Testis (tissue), 3 donors: ENCODE results near the gene LDAH. TPM values are rescaled to one million over a fixed set of nuclear protein-coding genes. Genes with fewer than 3 reads are reported as not detected.

Experiments
- DNase-seq: peaks from one replicate; pipeline ENCODE4 v3.0.0-alpha.2; 2019
- H3K27ac ChIP-seq, 2 donors: fragments of 200-600 bp; sonication (generic); one replicate each; pipeline ENCODE4 v1.5.1; 2019
- H3K27me3 ChIP-seq: fragments of 200-600 bp; sonication (generic); one replicate; pipeline ENCODE4 v1.5.1; 2019
- H3K36me3 ChIP-seq: fragments of 200-600 bp; sonication (generic); one replicate; pipeline ENCODE4 v1.5.1; 2017; ENCODE audit warnings: low read depth; ENCODE audit errors: missing control alignments
- H3K4me1 ChIP-seq: fragments of 200-600 bp; sonication (generic); one replicate; pipeline ENCODE4 v1.5.1; 2019
- H3K4me3 ChIP-seq, 2 donors: fragments of 200-600 bp; sonication (generic); one replicate each; pipeline ENCODE4 v1.5.1; 2017 to 2019
- H3K9me3 ChIP-seq: fragments of 200-600 bp; sonication (generic); one replicate; pipeline ENCODE4 v1.5.1; 2017
- POLR2A ChIP-seq: fragments of 450-650 bp; IDR thresholded peaks from one replicate; pipeline ENCODE4 v1.6.1; 2017; ENCODE audit warnings: antibody characterized with exemption, mild to moderate bottlenecking, moderate library complexity
- WGBS, 2 donors: methylation state at CpG; one replicate each; pipeline ENCODE4 v1.1.5; 2018; 5-methylcytosine and 5-hydroxymethylcytosine counted together
- intact Hi-C: fragments of 100-400 bp; cut with DNase I; formaldehyde crosslinking; loops from one replicate; pipeline ENCODE4 v1.15.1; 2023; ENCODE audit warnings: low total_unique reads
- polyA plus RNA-seq: library from polyadenylated mRNA; stranded (reverse); fragments of 350-450 nt; fragmentation: Illumina TruSeq; extraction: RNeasy Lipid Tissue Mini Kit (QIAGEN cat#74804); gene quantifications from one replicate; pipeline ENCODE4 v1.2.3, GENCODE V29; 2014; ENCODE audit warnings: low read depth, low replicate concordance; ENCODE audit not compliant: insufficient read depth
- total RNA-seq, 2 donors: library from RNA; depleted of rRNA; stranded (reverse); fragments of >200 nt; gene quantifications; one replicate each; pipeline ENCODE4 v1.2.3, GENCODE V29; 2016
- TF ChIP-seq, protein P1 (sequence below), 3 experiments: fragments of 450-650 bp in 2 of 3; fragments of 200-600 bp in 1 of 3; sonication (generic) in 1 of 3; IDR thresholded peaks; one replicate each; pipeline ENCODE4 v1.5.1; 2016 to 2019; ENCODE audit warnings: antibody characterized with exemption in 3 of 3, mild to moderate bottlenecking in 2 of 3, moderate library complexity in 1 of 3

The LDAH gene
- total and polyA plus RNA-seq, 3 donors from 2014 or later = 9.3 to 19.4 (median 12.7) TPM

- H3K9me3 ChIP-seq = no peaks in the 10 kb centered on the region
- intact Hi-C loops = no loop called here
- WGBS, 2 donors = 96% methylated on average over 9 of the region's 9 CpGs
- no peaks in the 10 kb centered on the region for H3K36me3 ChIP-seq
- H3K4me3 ChIP-seq = no peak overlapping the region
- TF ChIP-seq POLR2A = no peak
- TF ChIP-seq, protein P1, sequence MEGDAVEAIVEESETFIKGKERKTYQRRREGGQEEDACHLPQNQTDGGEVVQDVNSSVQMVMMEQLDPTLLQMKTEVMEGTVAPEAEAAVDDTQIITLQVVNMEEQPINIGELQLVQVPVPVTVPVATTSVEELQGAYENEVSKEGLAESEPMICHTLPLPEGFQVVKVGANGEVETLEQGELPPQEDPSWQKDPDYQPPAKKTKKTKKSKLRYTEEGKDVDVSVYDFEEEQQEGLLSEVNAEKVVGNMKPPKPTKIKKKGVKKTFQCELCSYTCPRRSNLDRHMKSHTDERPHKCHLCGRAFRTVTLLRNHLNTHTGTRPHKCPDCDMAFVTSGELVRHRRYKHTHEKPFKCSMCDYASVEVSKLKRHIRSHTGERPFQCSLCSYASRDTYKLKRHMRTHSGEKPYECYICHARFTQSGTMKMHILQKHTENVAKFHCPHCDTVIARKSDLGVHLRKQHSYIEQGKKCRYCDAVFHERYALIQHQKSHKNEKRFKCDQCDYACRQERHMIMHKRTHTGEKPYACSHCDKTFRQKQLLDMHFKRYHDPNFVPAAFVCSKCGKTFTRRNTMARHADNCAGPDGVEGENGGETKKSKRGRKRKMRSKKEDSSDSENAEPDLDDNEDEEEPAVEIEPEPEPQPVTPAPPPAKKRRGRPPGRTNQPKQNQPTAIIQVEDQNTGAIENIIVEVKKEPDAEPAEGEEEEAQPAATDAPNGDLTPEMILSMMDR (IDR thresholded peaks at IDR 0.05) = no peak
- DNase-seq = no peak
- peaks cover 17% of the 10 kb centered on the region for H3K4me1 ChIP-seq
- no peaks in the 10 kb centered on the region for H3K27me3 ChIP-seq
- no peak overlapping the region for H3K27ac ChIP-seq
Measured at GRCh38 chr2:20648831-20649230, 174.1 kb downstream of the LDAH start.

GRCh38 chr2:20648206-20648605, 174.7 kb downstream of the LDAH start:
- WGBS, 2 donors = 89 to 90% methylated on average over 4 of the region's 4 CpGs
- no peaks in the 10 kb centered on the region for H3K36me3 ChIP-seq
- DNase-seq = no peak
- H3K4me3 ChIP-seq = no peak overlapping the region
- intact Hi-C loops = no loop called here
- peaks cover 17% of the 10 kb centered on the region for H3K4me1 ChIP-seq
- no peaks in the 10 kb centered on the region for H3K27me3 ChIP-seq
- TF ChIP-seq, protein P1 (IDR thresholded peaks at IDR 0.05) = no peak
- no peak for TF ChIP-seq POLR2A
- no peaks in the 10 kb centered on the region for H3K9me3 ChIP-seq
- no peak overlapping the region for H3K27ac ChIP-seq

DNA sequence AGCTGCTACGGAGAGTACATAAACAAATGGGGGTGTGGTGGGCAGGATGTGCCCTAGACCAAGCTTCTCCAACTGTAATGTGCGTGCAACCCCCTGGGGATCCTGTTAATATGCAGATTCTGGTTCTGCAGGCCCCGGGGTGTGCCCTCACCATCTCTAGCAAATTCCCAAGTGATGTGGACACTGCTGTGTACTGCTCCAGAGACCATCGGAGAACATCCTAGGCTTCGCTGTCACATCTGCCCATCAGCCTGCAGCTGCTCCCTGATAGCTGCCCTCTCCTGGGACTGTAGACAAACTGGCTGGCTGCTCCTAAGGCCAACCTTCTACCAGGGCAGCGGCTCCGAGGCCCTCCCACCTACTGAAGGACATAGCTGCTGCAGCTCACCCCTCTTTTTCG, 175.2 kb downstream of the LDAH start:
- Histone ChIP-seq H3K9me3 (no peaks in the 10 kb centered on the region), H3K4me3 (no peak overlapping the region), H3K36me3 (no peaks in the 10 kb centered on the region), H3K4me1 (peaks cover 17% of the 10 kb centered on the region), H3K27me3 (no peaks in the 10 kb centered on the region), H3K27ac (no peak overlapping the region)
- WGBS, 2 donors = 90 to 98% methylated on average over 6 to 8 of the region's 8 CpGs
- no peak for TF ChIP-seq POLR2A
- intact Hi-C loops = no loop called here
- DNase-seq = no peak

DNA sequence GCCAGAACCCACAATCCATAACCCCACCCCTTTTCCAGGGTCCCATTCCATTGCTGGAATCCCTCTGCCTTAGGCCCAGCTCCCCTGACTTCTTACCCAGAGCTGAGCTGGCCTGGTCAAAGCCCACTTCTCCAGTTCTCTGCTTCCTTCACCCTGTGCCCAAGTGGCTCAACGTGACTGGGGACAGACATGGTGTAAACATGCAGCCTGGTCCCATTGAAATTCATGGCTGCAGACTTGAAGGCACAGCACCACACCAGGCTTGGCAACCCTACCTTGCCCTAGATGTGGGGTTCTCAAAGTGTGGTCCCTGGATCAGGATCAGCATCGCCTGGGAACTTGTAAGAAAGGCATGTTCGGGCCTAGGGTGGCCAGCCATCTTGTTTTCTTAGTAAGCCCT, 175.7 kb downstream of the LDAH start:
- no peaks in the 10 kb centered on the region for H3K36me3 ChIP-seq
- no peaks in the 10 kb centered on the region for H3K27me3 ChIP-seq
- WGBS, 2 donors = 88 to 93% methylated on average over 2 to 3 of the region's 3 CpGs
- DNase-seq = no peak
- H3K4me3 ChIP-seq = no peak overlapping the region
- TF ChIP-seq POLR2A = no peak
- TF ChIP-seq, protein P1 (IDR thresholded peaks at IDR 0.05) = no peak
- no peaks in the 10 kb centered on the region for H3K9me3 ChIP-seq
- H3K27ac ChIP-seq = no peak overlapping the region
- H3K4me1 ChIP-seq = peaks cover 17% of the 10 kb centered on the region
- intact Hi-C loops = no loop called here

GRCh38 chr2:20646446-20646845, 176.5 kb downstream of the LDAH start:
- WGBS, 2 donors = 94 to 98% methylated on average over 12 to 20 of the region's 20 CpGs
- peaks cover 14% of the 10 kb centered on the region for H3K4me1 ChIP-seq
- H3K27me3 ChIP-seq = no peaks in the 10 kb centered on the region
- no peaks in the 10 kb centered on the region for H3K36me3 ChIP-seq
- no peak for DNase-seq
- H3K4me3 ChIP-seq = no peak overlapping the region
- no peak overlapping the region for H3K27ac ChIP-seq
- intact Hi-C loops = no loop called here
- TF ChIP-seq POLR2A = no peak
- H3K9me3 ChIP-seq = no peaks in the 10 kb centered on the region

GRCh38 chr2:20645761-20646160, 177.1 kb downstream of the LDAH start:
- no peaks in the 10 kb centered on the region for H3K27me3 ChIP-seq
- H3K36me3 ChIP-seq = no peaks in the 10 kb centered on the region
- H3K27ac ChIP-seq = no peak overlapping the region
- H3K4me3 ChIP-seq = no peak overlapping the region
- TF ChIP-seq, protein P1 (IDR thresholded peaks at IDR 0.05) = no peak
- no peak for TF ChIP-seq POLR2A
- intact Hi-C loops = no loop called here
- peaks cover 20% of the 10 kb centered on the region for H3K4me1 ChIP-seq
- WGBS, 2 donors = 84 to 95% methylated on average over 10 of the region's 10 CpGs
- no peak for DNase-seq
- no peaks in the 10 kb centered on the region for H3K9me3 ChIP-seq
